Measurements from ENCODE around the gene TUFM.

DNA sequence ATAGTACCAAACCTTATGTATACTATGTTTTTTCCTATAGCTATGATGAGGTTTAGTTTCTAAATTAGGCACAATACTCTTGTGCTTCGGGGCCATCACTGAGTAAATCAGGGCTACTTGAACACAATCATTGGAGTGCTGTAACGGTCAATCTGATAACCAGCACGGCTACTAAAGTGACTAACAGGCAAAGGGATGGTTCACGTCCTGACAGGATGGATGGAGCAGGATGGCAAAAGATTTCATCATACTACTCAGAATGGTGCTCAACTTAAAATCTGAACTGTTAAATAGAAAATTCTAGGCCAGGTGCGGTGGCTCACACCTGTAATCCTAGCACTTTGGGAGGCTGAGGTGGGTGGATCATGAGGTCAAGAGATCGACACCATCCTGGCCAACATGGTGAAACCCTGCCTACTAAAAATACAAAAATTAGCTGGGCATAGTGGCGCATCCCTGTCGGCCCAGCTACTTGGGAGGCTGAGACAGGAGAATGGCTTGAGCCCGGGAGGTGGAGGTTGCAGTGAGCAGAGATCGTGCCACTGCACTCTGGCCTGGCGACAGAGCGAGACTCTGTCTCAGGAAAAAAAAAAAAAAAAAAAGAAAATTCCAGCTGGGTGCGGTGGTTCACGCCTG, 7.0 kb downstream of the TUFM start:
- TF ChIP-seq, protein P1, sequence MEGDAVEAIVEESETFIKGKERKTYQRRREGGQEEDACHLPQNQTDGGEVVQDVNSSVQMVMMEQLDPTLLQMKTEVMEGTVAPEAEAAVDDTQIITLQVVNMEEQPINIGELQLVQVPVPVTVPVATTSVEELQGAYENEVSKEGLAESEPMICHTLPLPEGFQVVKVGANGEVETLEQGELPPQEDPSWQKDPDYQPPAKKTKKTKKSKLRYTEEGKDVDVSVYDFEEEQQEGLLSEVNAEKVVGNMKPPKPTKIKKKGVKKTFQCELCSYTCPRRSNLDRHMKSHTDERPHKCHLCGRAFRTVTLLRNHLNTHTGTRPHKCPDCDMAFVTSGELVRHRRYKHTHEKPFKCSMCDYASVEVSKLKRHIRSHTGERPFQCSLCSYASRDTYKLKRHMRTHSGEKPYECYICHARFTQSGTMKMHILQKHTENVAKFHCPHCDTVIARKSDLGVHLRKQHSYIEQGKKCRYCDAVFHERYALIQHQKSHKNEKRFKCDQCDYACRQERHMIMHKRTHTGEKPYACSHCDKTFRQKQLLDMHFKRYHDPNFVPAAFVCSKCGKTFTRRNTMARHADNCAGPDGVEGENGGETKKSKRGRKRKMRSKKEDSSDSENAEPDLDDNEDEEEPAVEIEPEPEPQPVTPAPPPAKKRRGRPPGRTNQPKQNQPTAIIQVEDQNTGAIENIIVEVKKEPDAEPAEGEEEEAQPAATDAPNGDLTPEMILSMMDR (IDR thresholded peaks at IDR 0.05; ENCODE audit: control extremely low read depth in 1 of 3, insufficient read depth in 1 of 3, low read depth in 1 of 3, low read length in 3 of 3) = no peak
- TF ChIP-seq YY1 (IDR thresholded peaks at IDR 0.05; ENCODE audit: low read depth, low read length) (no peak), POLR2A (IDR thresholded peaks at IDR 0.05; ENCODE audit: control extremely low read depth in 1 of 2, low read depth in 2 of 2, low read length in 2 of 2) (peak; percentile 28 to 40; a peak in 1 of 3 replicates), JUND (IDR thresholded peaks at IDR 0.05; ENCODE audit: low read length) (no peak), ASH2L (IDR thresholded peaks at IDR 0.05; ENCODE audit: low read length) (no peak)
- TF ChIP-seq, protein P2, sequence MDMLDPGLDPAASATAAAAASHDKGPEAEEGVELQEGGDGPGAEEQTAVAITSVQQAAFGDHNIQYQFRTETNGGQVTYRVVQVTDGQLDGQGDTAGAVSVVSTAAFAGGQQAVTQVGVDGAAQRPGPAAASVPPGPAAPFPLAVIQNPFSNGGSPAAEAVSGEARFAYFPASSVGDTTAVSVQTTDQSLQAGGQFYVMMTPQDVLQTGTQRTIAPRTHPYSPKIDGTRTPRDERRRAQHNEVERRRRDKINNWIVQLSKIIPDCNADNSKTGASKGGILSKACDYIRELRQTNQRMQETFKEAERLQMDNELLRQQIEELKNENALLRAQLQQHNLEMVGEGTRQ (IDR thresholded peaks at IDR 0.05; ENCODE audit: low read length) = no peak

All from H1 (cell line).